KMS-11 (cell line): ENCODE results near the gene DPEP1.
"Not testable (repeated sequence)": the region's sequence is repeated elsewhere in the genome, so short reads cannot be mapped to it uniquely, and the experiment has no call there.

Experiments
- H2AFZ ChIP-seq: fragments of 200-600 bp; sonication (generic); 2 replicates; pipeline ENCODE4 v1.6.1; 2016; ENCODE audit warnings: antibody characterized with exemption, mixed run types, low read depth
- H3K27ac ChIP-seq: fragments of 200-600 bp; sonication (generic); 2 replicates; pipeline ENCODE4 v1.6.1; 2016; ENCODE audit warnings: mild to moderate bottlenecking, mixed run types
- H3K27me3 ChIP-seq: fragments of 200-600 bp; sonication (generic); 2 replicates; pipeline ENCODE4 v1.6.1; 2017; ENCODE audit warnings: mild to moderate bottlenecking, low read depth, mixed run types, moderate library complexity; ENCODE audit not compliant: insufficient read depth
- H3K36me3 ChIP-seq: fragments of 200-600 bp; sonication (generic); 2 replicates; pipeline ENCODE4 v1.6.1; 2017; ENCODE audit warnings: mild to moderate bottlenecking, mixed run types; ENCODE audit not compliant: insufficient read depth
- H3K4me1 ChIP-seq: fragments of 200-600 bp; sonication (generic); 2 replicates; pipeline ENCODE4 v1.6.1; 2016; ENCODE audit warnings: mild to moderate bottlenecking, low read depth, mixed run types; ENCODE audit not compliant: poor library complexity, severe bottlenecking
- H3K4me2 ChIP-seq: fragments of 200-600 bp; sonication (generic); 2 replicates; pipeline ENCODE4 v1.7.0; 2016; ENCODE audit warnings: mild to moderate bottlenecking, mixed run types
- H3K4me3 ChIP-seq: fragments of 200-600 bp; sonication (generic); IDR thresholded peaks from 2 replicates; pipeline ENCODE4 v1.6.1; 2017; ENCODE audit warnings: low read depth, low read length, mixed read lengths; ENCODE audit not compliant: insufficient read depth
- H3K79me2 ChIP-seq: fragments of 200-600 bp; sonication (generic); 2 replicates; pipeline ENCODE4 v1.6.1; 2016; ENCODE audit warnings: low read depth, mixed run types; ENCODE audit not compliant: insufficient read depth
- H3K9ac ChIP-seq: fragments of 200-600 bp; sonication (generic); 2 replicates; pipeline ENCODE4 v1.6.1; 2016; ENCODE audit warnings: mild to moderate bottlenecking, mixed run types
- H4K20me1 ChIP-seq: fragments of 200-600 bp; sonication (generic); 2 replicates; pipeline ENCODE4 v1.6.1; 2016; ENCODE audit warnings: mild to moderate bottlenecking, mixed run types; ENCODE audit not compliant: insufficient read depth
- CTCF ChIP-seq: fragments of 200-600 bp; sonication (generic); conservative IDR thresholded peaks from 2 replicates; pipeline ENCODE4 v1.6.1; 2017; ENCODE audit warnings: low read depth, mild to moderate bottlenecking, antibody characterized with exemption, low read length, moderate library complexity, mixed read lengths

DPEP1 gene

GRCh38 chr16:89669755-89670154 lies 56.3 kb downstream of the DPEP1 start:
- Histone ChIP-seq H3K4me2 (no peak overlapping the region), H3K4me3 (no peak overlapping the region)

GRCh38 chr16:89670496-89671431 lies 57.3 kb downstream of the DPEP1 start:
- H3K4me3 ChIP-seq = no peak overlapping the region
- no peak overlapping the region for H3K4me2 ChIP-seq
- no peaks in the 10 kb centered on the region for H3K27me3 ChIP-seq
- H3K4me1 ChIP-seq = no peaks in the 10 kb centered on the region
- no peak overlapping the region for H3K9ac ChIP-seq
- no peaks in the 10 kb centered on the region for H4K20me1 ChIP-seq
- no peak for TF ChIP-seq CTCF
- H3K79me2 ChIP-seq = no peaks in the 10 kb centered on the region
- no peak overlapping the region for H3K27ac ChIP-seq
- H3K36me3 ChIP-seq = no peaks in the 10 kb centered on the region
- no peak overlapping the region for H2AFZ ChIP-seq

More at GRCh38 chr16:89669755-89670154, 56.3 kb downstream of the DPEP1 start:
- no peaks in the 10 kb centered on the region for H3K27me3 ChIP-seq
- H3K36me3 ChIP-seq = no peaks in the 10 kb centered on the region
- no peak for TF ChIP-seq CTCF
- no peak overlapping the region for H2AFZ ChIP-seq
- no peak overlapping the region for H3K9ac ChIP-seq
- no peaks in the 10 kb centered on the region for H3K79me2 ChIP-seq
- no peaks in the 10 kb centered on the region for H3K4me1 ChIP-seq
- H4K20me1 ChIP-seq = no peaks in the 10 kb centered on the region
- H3K27ac ChIP-seq = no peak overlapping the region

- H3K27me3 ChIP-seq, H3K4me2 ChIP-seq, H3K27ac ChIP-seq, H3K79me2 ChIP-seq, H3K36me3 ChIP-seq, H2AFZ ChIP-seq, H3K9ac ChIP-seq, H3K4me1 ChIP-seq, H4K20me1 ChIP-seq, H3K4me3 ChIP-seq: not testable (repeated sequence)
Observed at GRCh38 chr16:89671565-89671964, 58.1 kb downstream of the DPEP1 start.

- no peak overlapping the region for H3K27ac ChIP-seq
- no peaks in the 10 kb centered on the region for H3K4me1 ChIP-seq
- H3K4me2 ChIP-seq = no peak overlapping the region
- no peak overlapping the region for H3K9ac ChIP-seq
- no peaks in the 10 kb centered on the region for H3K79me2 ChIP-seq
- no peaks in the 10 kb centered on the region for H4K20me1 ChIP-seq
- no peak for TF ChIP-seq CTCF
- no peak overlapping the region for H3K4me3 ChIP-seq
- no peak overlapping the region for H2AFZ ChIP-seq
- no peaks in the 10 kb centered on the region for H3K27me3 ChIP-seq
- H3K36me3 ChIP-seq = no peaks in the 10 kb centered on the region
Observed at GRCh38 chr16:89672177-89672941, 58.9 kb downstream of the DPEP1 start.
